Activated CD4-positive, alpha-beta T cell treated with anti-CD3 and anti-CD28 coated beads, Interleukin-2, Interleukin-6, amounts not matched to agents 100 ng/mL and 50 ng/mL, durations not matched to agents 16 hours and 8 hours (primary cell): Measurements from ENCODE around the gene METTL1.

Experiments used
- DNase-seq: peaks from one replicate; pipeline ENCODE4 v3.0.0-alpha.2; 2020

METTL1 gene

GRCh38 chr12:57752668-57753000, 19.3 kb downstream of the METTL1 start:
- DNase-seq: no peak

- peak; percentile 99 for DNase-seq
These were observed 19.9 kb downstream of the METTL1 start, which contains the start of gene CDK4 for GRCh38 chr12:57751788-57752667. CDK4 (minus strand) TSS chr12:57752310; CDS start chr12:57751717, 593 bp downstream.

GRCh38 chr12:57751432-57751787, 20.5 kb downstream of the METTL1 start:
- no peak for DNase-seq

GRCh38 chr12:57750561-57751431, 21.1 kb downstream of the METTL1 start:
- DNase-seq: no peak

GRCh38 chr12:57749061-57749460, 22.8 kb downstream of the METTL1 start:
- DNase-seq: no peak

GRCh38 chr12:57746025-57746424, 25.9 kb downstream of the METTL1 start:
- DNase-seq: no peak

- DNase-seq: no peak
These were observed 26.4 kb downstream of the METTL1 start for GRCh38 chr12:57745485-57745881.

- DNase-seq: peak; percentile 95
These were observed 27.0 kb downstream of the METTL1 start, which contains the start of gene TSPAN31 for GRCh38 chr12:57744777-57745484. TSPAN31 (plus strand) TSS chr12:57745039; CDS start chr12:57745155, 116 bp downstream.

- peak; percentile 70 for DNase-seq
These were observed 27.6 kb downstream of the METTL1 start for GRCh38 chr12:57744194-57744776.

- DNase-seq: no peak
These were observed 28.1 kb downstream of the METTL1 start for GRCh38 chr12:57743769-57744168.

GRCh38 chr12:57741844-57742738, 29.8 kb downstream of the METTL1 start:
- peak; percentile 92 for DNase-seq

GRCh38 chr12:57741413-57741789, 30.5 kb downstream of the METTL1 start:
- no peak for DNase-seq

- peak; percentile 88 for DNase-seq
These were observed 31.1 kb downstream of the METTL1 start for GRCh38 chr12:57740656-57741412.

GRCh38 chr12:57739914-57740538, 31.9 kb downstream of the METTL1 start:
- no peak for DNase-seq

GRCh38 chr12:57739387-57739786, 32.5 kb downstream of the METTL1 start:
- DNase-seq: no peak

- DNase-seq: no peak
These were observed 33.2 kb downstream of the METTL1 start, which contains the start of gene AGAP2 for GRCh38 chr12:57738661-57739237. AGAP2 (minus strand) TSS chr12:57738742; CDS start chr12:57738246, 496 bp downstream.

- no peak for DNase-seq
These were observed 34.1 kb downstream of the METTL1 start for GRCh38 chr12:57737467-57738460.

GRCh38 chr12:57736741-57737466, 35.0 kb downstream of the METTL1 start:
- DNase-seq: no peak
